Transverse colon (tissue), 4 donors: Measurements from ENCODE around the gene CAB39L. TPM values are rescaled to one million over a fixed set of nuclear protein-coding genes. Genes with fewer than 3 reads are reported as not detected.

Experiments used
- DNase-seq: peaks from one replicate; pipeline ENCODE4 v3.0.0-alpha.2; 2019
- H3K27ac ChIP-seq, 4 donors: fragments of 200-600 bp; sonication (generic); 2 replicates each; pipeline ENCODE4 v1.5.1; 2016 to 2018; ENCODE audit warnings: inconsistent platforms in 4 of 4
- H3K27me3 ChIP-seq: fragments of 200-600 bp; sonication (generic); 2 replicates; pipeline ENCODE4 v1.5.1; 2017; ENCODE audit warnings: inconsistent platforms
- H3K36me3 ChIP-seq, 4 donors: fragments of 200-600 bp; sonication (generic); 2 replicates each; pipeline ENCODE4 v1.5.1; 2017 to 2019; ENCODE audit warnings: inconsistent platforms in 4 of 4
- H3K4me1 ChIP-seq, 4 donors: fragments of 200-600 bp; sonication (generic); 2 replicates each; pipeline ENCODE4 v1.5.1; 2017 to 2020; ENCODE audit warnings: inconsistent platforms in 4 of 4
- H3K4me3 ChIP-seq, 4 donors: fragments of 200-600 bp; sonication (generic); 1 replicate in 1 of 4; 2 replicates in 3 of 4; pipeline versions ENCODE4 v1.5.1 to v1.6.1; 2017 to 2019; ENCODE audit warnings: inconsistent platforms in 4 of 4
- H3K9me3 ChIP-seq, 2 donors: fragments of 200-600 bp; sonication (generic); 2 replicates each; pipeline ENCODE4 v1.5.1; 2017 to 2019; ENCODE audit warnings: inconsistent platforms in 2 of 2
- CTCF ChIP-seq, 5 experiments: fragments of 200-600 bp in 3 of 5; fragments of 450-650 bp in 2 of 5; sonication (generic) in 3 of 5; IDR thresholded peaks; 1 replicate in 2 of 5; 2 replicates in 3 of 5; pipeline ENCODE4 v1.5.1; 2016 to 2017; ENCODE audit warnings: antibody characterized with exemption in 5 of 5, inconsistent platforms in 3 of 5, mild to moderate bottlenecking in 2 of 5, moderate library complexity in 1 of 5
- EP300 ChIP-seq: sonication (generic); formaldehyde crosslinking; IDR thresholded peaks from one replicate; pipeline ENCODE4 v1.6.1; 2017; ENCODE audit warnings: antibody characterized with exemption, low read depth
- POLR2A ChIP-seq: fragments of 450-650 bp; IDR thresholded peaks from one replicate; pipeline ENCODE4 v1.6.1; 2016; ENCODE audit warnings: antibody characterized with exemption, mild to moderate bottlenecking, moderate library complexity
- POLR2AphosphoS5 ChIP-seq, 3 donors: sonication (generic); formaldehyde crosslinking; IDR thresholded peaks; one replicate each; pipeline ENCODE4 v1.6.1; 2016; ENCODE audit warnings: antibody characterized with exemption in 3 of 3
- WGBS, 2 donors: methylation state at CpG; one replicate each; pipeline ENCODE4 v1.1.5; 2018; ENCODE audit warnings: low coverage in 1 of 2; 5-methylcytosine and 5-hydroxymethylcytosine counted together
- in situ Hi-C, 4 donors: fragments of 200-750 bp; cut with MboI; loops; one replicate each; pipeline versions ENCODE4 v1.15.0 to v1.15.1; 2017; ENCODE audit warnings: low sequenced_read_pairs in 3 of 4, low pct_ligation_motif_present in 1 of 4, low pct_unique_long_range_greater_than_20kb in 1 of 4
- intact Hi-C: fragments of 100-400 bp; cut with DNase I; formaldehyde crosslinking; loops from one replicate; pipeline ENCODE4 v1.15.1; 2023; ENCODE audit warnings: low total_unique reads
- total RNA-seq, 4 donors: library from RNA; depleted of rRNA; stranded (reverse); fragments of >200 nt; gene quantifications; one replicate each; pipeline ENCODE4 v1.1.0, GENCODE V29; 2016

Gene CAB39L
- total RNA-seq, 4 donors from 2014 or later: 23.5 to 36.7 (median 25.4) TPM

GRCh38 chr13:49287995-49288394, 155.9 kb downstream of the CAB39L start:
- H3K27ac ChIP-seq: no peak overlapping the region
- 77 to 78% methylated on average over 1 of the region's 1 CpG for WGBS, 2 donors

GRCh38 chr13:49279885-49280284, 164.0 kb downstream of the CAB39L start:
- Histone ChIP-seq H3K4me1 (no peaks in the 10 kb centered on the region), H3K4me3 (no peak overlapping the region), H3K9me3 (no peaks in the 10 kb centered on the region), H3K27me3 (no peaks in the 10 kb centered on the region), H3K36me3 (no peaks in the 10 kb centered on the region), H3K27ac (no peak overlapping the region)
- TF ChIP-seq CTCF (IDR thresholded peaks at IDR 0.05) (no peak), EP300 (no peak), POLR2A (no peak), POLR2AphosphoS5 (IDR thresholded peaks at IDR 0.05) (no peak)
- DNase-seq: no peak
- intact Hi-C loops: no loop called here
- in situ Hi-C loops: loop anchor here in 1 of 4 donors (25.0 kb wide), 1 partner anchor 332 kb away; no protein-coding TSS in a partner anchor

More at GRCh38 chr13:49287995-49288394, 155.9 kb downstream of the CAB39L start:
- Histone ChIP-seq H3K27me3 (no peaks in the 10 kb centered on the region), H3K4me3 (no peak overlapping the region), H3K9me3 (no peaks in the 10 kb centered on the region), H3K36me3 (no peaks in the 10 kb centered on the region), H3K4me1 (peaks cover 0 to 5% (median 0%) of the 10 kb centered on the region in 4 donors)
- intact Hi-C loops (no loop called here), in situ Hi-C loops (loop anchor here in 1 of 4 donors (25.0 kb wide), 1 partner anchor 324 kb away; no protein-coding TSS in a partner anchor)
- TF ChIP-seq POLR2A (no peak), CTCF (IDR thresholded peaks at IDR 0.05) (no peak), EP300 (no peak), POLR2AphosphoS5 (IDR thresholded peaks at IDR 0.05) (no peak)
- DNase-seq: no peak

GRCh38 chr13:49279112-49279511, 164.8 kb downstream of the CAB39L start:
- DNase-seq: no peak
- H3K4me3 ChIP-seq: no peak overlapping the region
- TF ChIP-seq POLR2A: no peak
- TF ChIP-seq POLR2AphosphoS5 (IDR thresholded peaks at IDR 0.05): no peak
- TF ChIP-seq EP300: no peak
- TF ChIP-seq CTCF (IDR thresholded peaks at IDR 0.05): no peak
- no peaks in the 10 kb centered on the region for H3K9me3 ChIP-seq
- H3K27me3 ChIP-seq: no peaks in the 10 kb centered on the region
- H3K4me1 ChIP-seq: no peaks in the 10 kb centered on the region
- H3K36me3 ChIP-seq: no peaks in the 10 kb centered on the region
- 60 to 83% methylated on average over 1 to 5 of the region's 5 CpGs for WGBS, 2 donors
- no peak overlapping the region for H3K27ac ChIP-seq
- in situ Hi-C loops (loop anchor here in 1 of 4 donors (25.0 kb wide), 1 partner anchor 333 kb away; no protein-coding TSS in a partner anchor), intact Hi-C loops (no loop called here)

GRCh38 chr13:49278211-49278610, 165.7 kb downstream of the CAB39L start:
- no peaks in the 10 kb centered on the region for H3K27me3 ChIP-seq
- H3K4me3 ChIP-seq: no peak overlapping the region
- TF ChIP-seq POLR2A (no peak), POLR2AphosphoS5 (IDR thresholded peaks at IDR 0.05) (no peak), EP300 (no peak), CTCF (IDR thresholded peaks at IDR 0.05) (no peak)
- H3K27ac ChIP-seq: no peak overlapping the region
- no peaks in the 10 kb centered on the region for H3K9me3 ChIP-seq
- in situ Hi-C loops (loop anchor here in 1 of 4 donors (25.0 kb wide), 1 partner anchor 334 kb away; no protein-coding TSS in a partner anchor), intact Hi-C loops (no loop called here)
- no peaks in the 10 kb centered on the region for H3K4me1 ChIP-seq
- 94 to 100% methylated on average over 2 of the region's 2 CpGs for WGBS, 2 donors
- no peaks in the 10 kb centered on the region for H3K36me3 ChIP-seq
- DNase-seq: no peak
